ENCODE data around the gene CHAT. TPM values are rescaled to one million over a fixed set of nuclear protein-coding genes. Genes with fewer than 3 reads are reported as not detected.

The CHAT gene
- polyA plus RNA-seq, 1 donor (not counting 4 experiments of a cell fraction or from before 2014, with no cell fraction given), result not detected

DNA sequence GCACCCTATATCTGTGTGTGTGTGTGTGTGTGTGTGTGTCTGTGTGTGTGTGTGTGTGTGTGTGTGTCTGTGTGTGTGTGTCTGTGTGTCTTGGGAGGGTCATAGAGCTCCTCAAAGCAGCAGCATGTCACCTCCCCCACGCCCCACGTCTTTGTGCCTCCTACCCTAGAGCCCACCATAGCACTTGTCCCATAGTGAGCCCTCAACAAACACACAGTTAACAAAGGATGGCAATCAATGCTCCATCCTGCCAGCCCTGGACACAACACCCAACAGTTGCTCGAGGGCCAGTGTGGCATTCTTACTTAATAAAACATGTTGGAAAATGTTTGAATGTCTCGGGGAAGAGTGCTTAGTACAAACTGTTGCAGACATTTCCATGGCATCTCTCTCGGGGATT is 96.1 kb downstream of the CHAT start:
- DNase-seq (ENCODE audit: low read depth, low spot score), result no peak
- Histone ChIP-seq H4K20me1 (ENCODE audit: control insufficient read depth, extremely low read depth, insufficient read depth, low read length) (no peaks in the 10 kb centered on the region), H3K27me3 (ENCODE audit: control insufficient read depth, extremely low read depth, insufficient read depth, low read length) (peaks cover 27% of the 10 kb centered on the region), H3K79me2 (ENCODE audit: control insufficient read depth, insufficient read depth, low read length) (no peaks in the 10 kb centered on the region), H3K4me2 (ENCODE audit: control insufficient read depth, extremely low read depth, insufficient read depth, low read depth, low read length) (no peak overlapping the region), H3K9ac (ENCODE audit: control insufficient read depth, extremely low read depth, insufficient read depth, low read length) (no peak overlapping the region), H3K9me1 (ENCODE audit: control insufficient read depth, extremely low read depth, insufficient read depth, low read length) (no peaks in the 10 kb centered on the region), H3K4me3 (ENCODE audit: control insufficient read depth in 2 of 3, extremely low read depth in 1 of 3, insufficient read depth in 2 of 3, low read depth in 1 of 3, low read length in 3 of 3) (no peak overlapping the region), H3K27ac (ENCODE audit: control insufficient read depth, insufficient read depth, low read length) (no peak overlapping the region), H3K4me1 (ENCODE audit: control insufficient read depth, extremely low read depth, insufficient read depth, low read length) (no peaks in the 10 kb centered on the region), H3K36me3 (ENCODE audit: control insufficient read depth in 2 of 2, extremely low read depth in 1 of 2, insufficient read depth in 2 of 2, low read length in 2 of 2) (no peaks in the 10 kb centered on the region), H3K9me3 (ENCODE audit: control insufficient read depth, low read depth, low read length) (no peaks in the 10 kb centered on the region), H2AFZ (ENCODE audit: control insufficient read depth, low read length) (no peak overlapping the region)
- dilution Hi-C loops (cut with MboI; ENCODE audit: extremely low pct_ligation_motif_present, low sequenced_read_pairs), result no loop called here
- FAIRE-seq, result no peak
- no peak for TF ChIP-seq EZH2 (IDR thresholded peaks at IDR 0.05; ENCODE audit: low read length)
- TF ChIP-seq, protein P1, sequence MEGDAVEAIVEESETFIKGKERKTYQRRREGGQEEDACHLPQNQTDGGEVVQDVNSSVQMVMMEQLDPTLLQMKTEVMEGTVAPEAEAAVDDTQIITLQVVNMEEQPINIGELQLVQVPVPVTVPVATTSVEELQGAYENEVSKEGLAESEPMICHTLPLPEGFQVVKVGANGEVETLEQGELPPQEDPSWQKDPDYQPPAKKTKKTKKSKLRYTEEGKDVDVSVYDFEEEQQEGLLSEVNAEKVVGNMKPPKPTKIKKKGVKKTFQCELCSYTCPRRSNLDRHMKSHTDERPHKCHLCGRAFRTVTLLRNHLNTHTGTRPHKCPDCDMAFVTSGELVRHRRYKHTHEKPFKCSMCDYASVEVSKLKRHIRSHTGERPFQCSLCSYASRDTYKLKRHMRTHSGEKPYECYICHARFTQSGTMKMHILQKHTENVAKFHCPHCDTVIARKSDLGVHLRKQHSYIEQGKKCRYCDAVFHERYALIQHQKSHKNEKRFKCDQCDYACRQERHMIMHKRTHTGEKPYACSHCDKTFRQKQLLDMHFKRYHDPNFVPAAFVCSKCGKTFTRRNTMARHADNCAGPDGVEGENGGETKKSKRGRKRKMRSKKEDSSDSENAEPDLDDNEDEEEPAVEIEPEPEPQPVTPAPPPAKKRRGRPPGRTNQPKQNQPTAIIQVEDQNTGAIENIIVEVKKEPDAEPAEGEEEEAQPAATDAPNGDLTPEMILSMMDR (optimal IDR thresholded peaks at IDR 0.05 in 1 of 3, IDR thresholded peaks at IDR 0.05 in 1 of 3, conservative IDR thresholded peaks at IDR 0.05 in 1 of 3; ENCODE audit: extremely low read depth in 1 of 3, insufficient read depth in 2 of 3, low read length in 3 of 3), result no peak

DNA sequence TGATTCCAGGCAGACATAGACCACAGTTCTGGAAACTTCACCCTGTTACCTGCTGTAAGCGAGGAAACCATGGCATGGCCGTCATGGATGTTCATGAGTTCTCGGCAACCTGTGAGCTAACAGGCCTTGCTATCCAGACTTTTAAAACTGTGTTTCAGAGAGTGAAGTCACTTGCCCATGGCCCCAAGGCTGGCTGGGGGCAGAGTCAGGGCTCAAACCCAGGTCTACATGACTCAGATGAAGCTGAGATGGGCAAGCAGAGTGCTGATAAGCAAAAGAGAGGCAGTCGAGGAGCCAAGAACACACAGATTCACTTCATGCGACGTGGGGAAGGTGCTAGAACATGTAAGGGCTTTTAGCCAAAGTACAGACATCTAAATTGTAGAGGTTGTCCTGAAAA is 97.1 kb downstream of the CHAT start:
- dilution Hi-C loops (cut with MboI; ENCODE audit: extremely low pct_ligation_motif_present, low sequenced_read_pairs), result no loop called here

More for the DNA sequence above, 97.1 kb downstream of the CHAT start:
- Histone ChIP-seq H3K4me2 (ENCODE audit: control insufficient read depth, extremely low read depth, insufficient read depth, low read depth, low read length) (no peak overlapping the region), H3K4me1 (ENCODE audit: control insufficient read depth, extremely low read depth, insufficient read depth, low read length) (no peaks in the 10 kb centered on the region), H3K36me3 (ENCODE audit: control insufficient read depth in 2 of 2, extremely low read depth in 1 of 2, insufficient read depth in 2 of 2, low read length in 2 of 2) (no peaks in the 10 kb centered on the region), H3K27ac (ENCODE audit: control insufficient read depth, insufficient read depth, low read length) (no peak overlapping the region), H4K20me1 (ENCODE audit: control insufficient read depth, extremely low read depth, insufficient read depth, low read length) (no peaks in the 10 kb centered on the region), H3K27me3 (ENCODE audit: control insufficient read depth, extremely low read depth, insufficient read depth, low read length) (peaks cover 27% of the 10 kb centered on the region), H3K4me3 (ENCODE audit: control insufficient read depth in 2 of 3, extremely low read depth in 1 of 3, insufficient read depth in 2 of 3, low read depth in 1 of 3, low read length in 3 of 3) (no peak overlapping the region), H3K9me1 (ENCODE audit: control insufficient read depth, extremely low read depth, insufficient read depth, low read length) (no peaks in the 10 kb centered on the region), H3K9ac (ENCODE audit: control insufficient read depth, extremely low read depth, insufficient read depth, low read length) (no peak overlapping the region), H2AFZ (ENCODE audit: control insufficient read depth, low read length) (no peak overlapping the region), H3K9me3 (ENCODE audit: control insufficient read depth, low read depth, low read length) (no peaks in the 10 kb centered on the region), H3K79me2 (ENCODE audit: control insufficient read depth, insufficient read depth, low read length) (no peaks in the 10 kb centered on the region)
- TF ChIP-seq EZH2 (IDR thresholded peaks at IDR 0.05; ENCODE audit: low read length), result no peak
- TF ChIP-seq, protein P1 (optimal IDR thresholded peaks at IDR 0.05 in 1 of 3, IDR thresholded peaks at IDR 0.05 in 1 of 3, conservative IDR thresholded peaks at IDR 0.05 in 1 of 3; ENCODE audit: extremely low read depth in 1 of 3, insufficient read depth in 2 of 3, low read length in 3 of 3), result no peak
- DNase-seq (ENCODE audit: low read depth, low spot score), result no peak
- no peak for FAIRE-seq
